Large intestine (tissue), 3 donors: ENCODE results near the gene PXYLP1. TPM values are rescaled to one million over a fixed set of nuclear protein-coding genes. Genes with fewer than 3 reads are reported as not detected.

Source experiments
- DNase-seq, 2 donors: peaks; one replicate each; pipeline versions ENCODE4 v3.0.0 to v3.0.0-alpha.2; 2013
- H3K27ac ChIP-seq: one replicate; pipeline ENCODE4 v1.5.1; 2013; ENCODE audit warnings: low read length
- H3K27me3 ChIP-seq: 2 replicates; pipeline ENCODE4 v1.6.1; 2013; ENCODE audit warnings: low read length; ENCODE audit not compliant: control insufficient read depth, insufficient read depth
- H3K36me3 ChIP-seq: 2 replicates; pipeline ENCODE4 v1.6.1; 2013; ENCODE audit warnings: low read length; ENCODE audit not compliant: control insufficient read depth, insufficient read depth
- H3K4me1 ChIP-seq: one replicate; pipeline ENCODE4 v1.6.1; 2013; ENCODE audit warnings: low read length; ENCODE audit not compliant: control insufficient read depth, insufficient read depth
- H3K4me3 ChIP-seq: one replicate; pipeline ENCODE4 v1.5.1; 2013; ENCODE audit warnings: low read length
- H3K9me3 ChIP-seq: one replicate; pipeline ENCODE4 v1.6.1; 2013; ENCODE audit warnings: mild to moderate bottlenecking, low read depth, low read length, moderate library complexity; ENCODE audit not compliant: control insufficient read depth
- WGBS: methylation state at CpG from one replicate; pipeline ENCODE4 v1.1.5; 2013; ENCODE audit warnings: low lambda C conversion rate; ENCODE audit not compliant: insufficient coverage; 5-methylcytosine and 5-hydroxymethylcytosine counted together
- polyA plus RNA-seq: library from polyadenylated mRNA; unstranded; fragments of 120-200 nt; gene quantifications from one replicate; pipeline ENCODE4 v1.2.1, GENCODE V29; 2013

The PXYLP1 gene
- polyA plus RNA-seq, 1 donor: 20.2 TPM

GRCh38 chr3:141333836-141334626 lies 102.4 kb downstream of the PXYLP1 start:
- Histone ChIP-seq H3K4me1 (peaks cover 69% of the 10 kb centered on the region), H3K4me3 (no peak overlapping the region), H3K9me3 (no peaks in the 10 kb centered on the region), H3K36me3 (peaks cover 6% of the 10 kb centered on the region), H3K27ac (peak overlapping the region; percentile 92), H3K27me3 (no peaks in the 10 kb centered on the region)
- no CpG with 5 or more reads among the region's 3 CpGs for WGBS
- DNase-seq: no peak

GRCh38 chr3:141334627-141335250 lies 103.1 kb downstream of the PXYLP1 start:
- no peak for DNase-seq
- H3K27me3 ChIP-seq: no peaks in the 10 kb centered on the region
- no peak overlapping the region for H3K4me3 ChIP-seq
- H3K27ac ChIP-seq: no peak overlapping the region
- peaks cover 6% of the 10 kb centered on the region for H3K36me3 ChIP-seq
- H3K9me3 ChIP-seq: no peaks in the 10 kb centered on the region
- H3K4me1 ChIP-seq: peaks cover 67% of the 10 kb centered on the region
- 100% methylated on average over 2 of the region's 11 CpGs for WGBS

DNA sequence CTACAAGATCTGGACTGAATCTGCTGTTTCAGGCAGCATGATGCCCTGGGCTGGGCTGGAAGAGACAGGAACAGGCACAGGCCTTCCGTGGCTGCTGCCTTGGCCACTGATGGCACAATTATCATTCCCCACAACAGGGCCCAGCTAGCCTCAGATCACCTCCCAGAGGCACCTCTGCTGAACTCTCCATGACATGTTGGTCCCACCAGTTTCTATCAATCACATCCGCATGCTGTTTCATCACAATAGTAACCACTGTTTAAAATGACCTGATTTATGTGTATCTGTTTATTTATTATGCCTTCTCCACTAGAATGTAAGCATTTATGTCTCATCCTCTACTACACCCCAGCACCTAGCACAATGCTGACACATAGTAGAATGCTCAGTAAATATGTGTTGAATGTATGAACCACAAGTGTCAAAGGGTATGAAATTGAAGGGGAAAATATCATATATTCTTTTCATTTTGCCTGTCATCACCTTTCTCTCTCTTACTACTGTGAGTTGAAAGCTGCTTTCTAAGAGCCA lies 104.0 kb downstream of the PXYLP1 start:
- peak overlapping the region; percentile 4 for H3K27ac ChIP-seq
- peaks cover 60% of the 10 kb centered on the region for H3K4me1 ChIP-seq
- no peak for DNase-seq
- no CpG with 5 or more reads among the region's 2 CpGs for WGBS
- H3K4me3 ChIP-seq: no peak overlapping the region
- H3K9me3 ChIP-seq: no peaks in the 10 kb centered on the region
- H3K36me3 ChIP-seq: peaks cover 6% of the 10 kb centered on the region
- no peaks in the 10 kb centered on the region for H3K27me3 ChIP-seq

- H3K4me1 ChIP-seq: peaks cover 47% of the 10 kb centered on the region
- peak overlapping the region; percentile 65 for H3K27ac ChIP-seq
- no peaks in the 10 kb centered on the region for H3K9me3 ChIP-seq
- H3K36me3 ChIP-seq: peaks cover 7% of the 10 kb centered on the region
- no peak overlapping the region for H3K4me3 ChIP-seq
- 60% methylated on average over 1 of the region's 12 CpGs for WGBS
- DNase-seq: peak in 1 of 2 donors; percentile 68
- H3K27me3 ChIP-seq: no peaks in the 10 kb centered on the region
Observed at GRCh38 chr3:141336672-141337522, 105.3 kb downstream of the PXYLP1 start.

- WGBS: no CpG with 5 or more reads among the region's 1 CpG
- H3K36me3 ChIP-seq: peaks cover 7% of the 10 kb centered on the region
- H3K27me3 ChIP-seq: no peaks in the 10 kb centered on the region
- no peak overlapping the region for H3K4me3 ChIP-seq
- H3K4me1 ChIP-seq: peaks cover 41% of the 10 kb centered on the region
- peak overlapping the region; percentile 65 for H3K27ac ChIP-seq
- no peaks in the 10 kb centered on the region for H3K9me3 ChIP-seq
- DNase-seq: no peak
Observed at GRCh38 chr3:141337523-141337854, 105.9 kb downstream of the PXYLP1 start.

DNA sequence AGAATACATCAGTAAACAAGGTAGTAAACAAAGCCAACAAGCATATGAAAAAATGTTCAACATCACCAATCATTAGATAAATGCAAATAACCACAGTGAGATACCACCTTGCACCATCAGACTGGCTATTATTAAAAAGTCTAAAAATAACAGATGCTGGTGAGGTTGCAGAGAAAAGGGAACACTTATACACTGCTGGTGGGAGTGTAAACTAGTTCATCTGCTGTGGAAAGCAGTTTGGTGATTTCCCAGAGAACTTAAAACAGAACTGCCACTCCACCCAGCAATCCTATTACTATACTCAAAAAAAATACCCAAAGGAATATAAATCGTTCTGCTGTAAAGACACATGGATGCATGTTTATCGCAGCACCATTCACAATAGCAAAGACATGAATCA lies 106.4 kb downstream of the PXYLP1 start:
- Histone ChIP-seq H3K36me3 (peaks cover 7% of the 10 kb centered on the region), H3K27me3 (no peaks in the 10 kb centered on the region), H3K4me3 (no peak overlapping the region), H3K9me3 (no peaks in the 10 kb centered on the region), H3K4me1 (peaks cover 39% of the 10 kb centered on the region), H3K27ac (no peak overlapping the region)
- no peak for DNase-seq
- WGBS: no CpG with 5 or more reads among the region's 2 CpGs

DNA sequence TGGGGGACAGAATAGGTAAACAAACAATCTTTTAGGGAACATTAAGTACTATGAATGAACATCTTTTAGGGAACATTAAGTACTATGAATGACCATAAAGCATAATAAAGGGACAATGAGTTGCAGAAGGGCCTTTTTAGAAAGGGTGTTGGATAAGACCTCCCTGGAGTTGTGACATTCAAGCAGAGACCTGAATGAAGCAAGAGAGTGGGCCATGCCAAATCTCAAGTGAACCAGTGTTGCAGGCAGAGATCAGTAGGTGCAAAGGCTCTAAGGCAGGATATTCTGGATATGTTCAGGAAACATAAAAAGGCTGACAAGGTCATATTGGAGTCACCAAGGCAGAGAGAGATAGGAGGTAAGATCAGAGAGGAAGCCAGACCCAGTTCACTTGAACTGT lies 107.3 kb downstream of the PXYLP1 start:
- H3K4me3 ChIP-seq: no peak overlapping the region
- no peaks in the 10 kb centered on the region for H3K9me3 ChIP-seq
- H3K27ac ChIP-seq: no peak overlapping the region
- peaks cover 4% of the 10 kb centered on the region for H3K36me3 ChIP-seq
- H3K27me3 ChIP-seq: no peaks in the 10 kb centered on the region
- peaks cover 40% of the 10 kb centered on the region for H3K4me1 ChIP-seq
- no peak for DNase-seq

- DNase-seq: no peak
- peaks cover 7% of the 10 kb centered on the region for H3K36me3 ChIP-seq
Observed at GRCh38 chr3:141341536-141341935, 109.9 kb downstream of the PXYLP1 start.

GRCh38 chr3:141342386-141342785 lies 110.8 kb downstream of the PXYLP1 start:
- 83% methylated on average over 2 of the region's 5 CpGs for WGBS
- no peak for DNase-seq
- Histone ChIP-seq H3K27ac (no peak overlapping the region), H3K4me1 (peaks cover 48% of the 10 kb centered on the region), H3K36me3 (peaks cover 7% of the 10 kb centered on the region), H3K9me3 (no peaks in the 10 kb centered on the region), H3K4me3 (no peak overlapping the region), H3K27me3 (no peaks in the 10 kb centered on the region)

More at GRCh38 chr3:141341536-141341935, 109.9 kb downstream of the PXYLP1 start:
- H3K27me3 ChIP-seq: no peaks in the 10 kb centered on the region
- no peaks in the 10 kb centered on the region for H3K9me3 ChIP-seq
- H3K4me1 ChIP-seq: peaks cover 48% of the 10 kb centered on the region
- no peak overlapping the region for H3K27ac ChIP-seq
- 100% methylated on average over 1 of the region's 1 CpG for WGBS
- H3K4me3 ChIP-seq: no peak overlapping the region

- DNase-seq: no peak
- Histone ChIP-seq H3K27ac (peak overlapping the region; percentile 92), H3K36me3 (peaks cover 10% of the 10 kb centered on the region), H3K9me3 (no peaks in the 10 kb centered on the region), H3K4me3 (no peak overlapping the region), H3K4me1 (peaks cover 49% of the 10 kb centered on the region), H3K27me3 (no peaks in the 10 kb centered on the region)
- WGBS: no CpG with 5 or more reads among the region's 2 CpGs
Observed at GRCh38 chr3:141343077-141343476, 111.5 kb downstream of the PXYLP1 start.
